OCI-LY3 (cell line): Measurements from ENCODE around the gene RFPL3.

ENCODE experiments used
- H2AFZ ChIP-seq: fragments of 200-600, 300-600 bp; shearing (Covaris generic); 2 replicates; pipeline ENCODE4 v1.6.0; 2014; ENCODE audit warnings: antibody characterized with exemption, low read depth, low read length
- H3K27ac ChIP-seq: fragments of 200-600, 300-600 bp; sonication (generic); 2 replicates; pipeline ENCODE4 v1.5.1; 2014; ENCODE audit warnings: mild to moderate bottlenecking, low read length, moderate library complexity, mixed read lengths
- H3K27me3 ChIP-seq: fragments of 200-600, 300-600 bp; sonication (generic); 2 replicates; pipeline ENCODE4 v1.6.1; 2014; ENCODE audit warnings: low read depth, low read length, mixed read lengths
- H3K36me3 ChIP-seq: fragments of 200-600, 300-600 bp; sonication (generic); replicated peaks from 2 replicates; pipeline ENCODE3; 2014; ENCODE audit warnings: low read depth, low read length, mixed read lengths
- H3K4me1 ChIP-seq: fragments of 300-600, 200-600 bp; sonication (generic); 2 replicates; pipeline ENCODE4 v1.6.1; 2014; ENCODE audit warnings: low read length, mixed read lengths
- H3K4me2 ChIP-seq: fragments of 200-600, 300-600 bp; sonication (generic); 2 replicates; pipeline ENCODE4 v1.6.1; 2014; ENCODE audit warnings: low read length, mixed read lengths
- H3K4me3 ChIP-seq: fragments of 300-600, 200-600 bp; sonication (generic); 2 replicates; pipeline ENCODE4 v1.5.1; 2014; ENCODE audit warnings: antibody characterized with exemption, mild to moderate bottlenecking, low read length, moderate library complexity
- H3K79me2 ChIP-seq: fragments of 300-600, 200-600 bp; shearing (Covaris generic); 2 replicates; pipeline ENCODE4 v1.6.1; 2014; ENCODE audit warnings: mild to moderate bottlenecking, low read length, mixed read lengths
- H3K9ac ChIP-seq: fragments of 300-600, 200-600 bp; shearing (Covaris generic); 2 replicates; pipeline ENCODE4 v1.6.0; 2014; ENCODE audit warnings: mild to moderate bottlenecking, low read length, moderate library complexity
- H3K9me3 ChIP-seq: fragments of 200-600, 300-600 bp; shearing (Covaris generic); 2 replicates; pipeline ENCODE4 v1.6.1; 2014; ENCODE audit warnings: low read length, mixed read lengths; ENCODE audit not compliant: insufficient read depth
- H4K20me1 ChIP-seq: fragments of 200-600, 300-600 bp; sonication (generic); 2 replicates; pipeline ENCODE4 v1.6.1; 2016; ENCODE audit warnings: low read length, mixed read lengths; ENCODE audit not compliant: insufficient read depth
- CTCF ChIP-seq: fragments of 200-600, 300-600 bp; sonication (generic); IDR thresholded peaks from 2 replicates; pipeline ENCODE4 v1.5.1; 2014; ENCODE audit warnings: antibody characterized with exemption, low read length, low read depth
- EZH2phosphoT487 ChIP-seq: fragments of 200-600 bp; shearing (Covaris generic); IDR thresholded peaks from 2 replicates; pipeline ENCODE4 v1.6.1; 2018; ENCODE audit warnings: antibody characterized with exemption, mixed run types, low read depth

The RFPL3 gene

GRCh38 chr22:32395107-32395506 lies 37.4 kb downstream of the RFPL3 start:
- H4K20me1 ChIP-seq: no peaks in the 10 kb centered on the region
- H3K27ac ChIP-seq: no peak overlapping the region
- H3K79me2 ChIP-seq: no peaks in the 10 kb centered on the region
- no peak overlapping the region for H3K4me3 ChIP-seq
- H2AFZ ChIP-seq: no peak overlapping the region
- no peaks in the 10 kb centered on the region for H3K27me3 ChIP-seq
- peaks cover 76% of the 10 kb centered on the region for H3K36me3 ChIP-seq
- no peak overlapping the region for H3K9ac ChIP-seq
- no peaks in the 10 kb centered on the region for H3K4me1 ChIP-seq
- no peaks in the 10 kb centered on the region for H3K9me3 ChIP-seq
- no peak overlapping the region for H3K4me2 ChIP-seq
- TF ChIP-seq EZH2phosphoT487: no peak
- no peak for TF ChIP-seq CTCF

GRCh38 chr22:32396255-32396654 lies 38.6 kb downstream of the RFPL3 start:
- H3K27ac ChIP-seq: no peak overlapping the region
- no peaks in the 10 kb centered on the region for H3K27me3 ChIP-seq
- H2AFZ ChIP-seq: no peak overlapping the region
- no peaks in the 10 kb centered on the region for H3K4me1 ChIP-seq
- no peaks in the 10 kb centered on the region for H4K20me1 ChIP-seq
- H3K4me3 ChIP-seq: no peak overlapping the region
- H3K9ac ChIP-seq: no peak overlapping the region
- H3K9me3 ChIP-seq: no peaks in the 10 kb centered on the region
- H3K36me3 ChIP-seq: peaks cover 81% of the 10 kb centered on the region
- TF ChIP-seq EZH2phosphoT487 (no peak), CTCF (no peak)
- H3K4me2 ChIP-seq: no peak overlapping the region
- H3K79me2 ChIP-seq: no peaks in the 10 kb centered on the region

DNA sequence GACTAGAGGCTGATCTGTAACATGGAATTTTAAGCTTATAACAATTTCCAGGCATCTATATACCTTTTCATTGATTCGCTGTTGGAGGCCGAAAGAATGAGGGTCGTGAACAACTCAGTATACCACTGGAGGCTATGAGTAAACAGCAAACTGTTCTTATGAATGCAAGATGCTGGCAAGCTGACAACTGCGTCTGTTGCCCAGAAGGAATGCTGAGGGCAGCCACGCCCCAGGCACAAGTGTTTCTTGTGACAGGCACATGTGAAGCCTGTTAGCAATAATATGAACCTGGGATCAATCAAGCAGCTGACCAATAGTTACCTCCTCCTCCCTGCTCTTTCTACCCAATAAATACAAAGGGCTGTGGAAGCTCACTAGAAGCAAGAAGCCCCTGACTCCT lies 39.1 kb downstream of the RFPL3 start:
- Histone ChIP-seq H3K9ac (no peak overlapping the region), H3K79me2 (peaks cover 2% of the 10 kb centered on the region; the same call in 1 of the 2 replicates), H2AFZ (no peak overlapping the region), H3K36me3 (peaks cover 85% of the 10 kb centered on the region), H4K20me1 (no peaks in the 10 kb centered on the region), H3K9me3 (no peaks in the 10 kb centered on the region), H3K27ac (no peak overlapping the region), H3K4me1 (no peaks in the 10 kb centered on the region), H3K4me3 (no peak overlapping the region), H3K27me3 (no peaks in the 10 kb centered on the region), H3K4me2 (no peak overlapping the region)
- TF ChIP-seq CTCF: no peak
- no peak for TF ChIP-seq EZH2phosphoT487

DNA sequence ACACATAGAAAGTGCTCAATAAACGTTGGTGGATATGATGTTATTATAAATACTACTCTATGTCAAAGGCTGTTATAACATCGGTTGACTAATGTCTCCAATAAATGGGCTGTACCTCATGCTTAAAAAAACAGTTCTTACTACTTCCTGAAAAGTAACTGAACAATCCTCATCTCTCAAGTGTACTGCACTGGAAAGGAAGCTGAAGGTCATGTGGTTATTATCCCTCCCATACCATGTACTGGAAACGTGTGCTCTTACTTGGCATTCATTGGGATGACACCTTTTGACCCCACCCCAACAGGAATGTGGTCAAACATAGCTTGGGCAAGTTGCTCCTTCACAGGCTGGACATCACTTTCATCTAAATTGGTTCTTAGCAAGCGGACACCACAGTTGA lies 43.8 kb downstream of the RFPL3 start:
- no peaks in the 10 kb centered on the region for H4K20me1 ChIP-seq
- H3K27ac ChIP-seq: no peak overlapping the region
- 0 out of 2 replicates have a peak, but pooled peaks cover 1% of the 10 kb centered on the region for H3K9me3 ChIP-seq
- no peak overlapping the region for H3K4me3 ChIP-seq
- H2AFZ ChIP-seq: no peak overlapping the region
- no peaks in the 10 kb centered on the region for H3K27me3 ChIP-seq
- H3K9ac ChIP-seq: no peak overlapping the region
- H3K4me2 ChIP-seq: no peak overlapping the region
- H3K4me1 ChIP-seq: peaks cover 2% of the 10 kb centered on the region
- peaks cover 24% of the 10 kb centered on the region for H3K79me2 ChIP-seq
- peaks cover 86% of the 10 kb centered on the region for H3K36me3 ChIP-seq
- TF ChIP-seq EZH2phosphoT487 (no peak), CTCF (no peak)
